GM21825 (cell line): Measurements from ENCODE around the gene CIP2A.
A peak's percentile ranks its signal among the peaks of the same experiment; 100 is the strongest.
"Not testable (repeated sequence)": the region's sequence is repeated elsewhere in the genome, so short reads cannot be mapped to it uniquely, and the experiment has no call there.

Source experiments
- ATAC-seq: cut with Tn5 transposase; IDR thresholded peaks from one replicate; pipeline ENCODE4 v1.9.1; 2021; ENCODE audit warnings: mild to moderate bottlenecking, moderate library complexity; ENCODE audit not compliant: unreplicated experiment

The CIP2A gene

GRCh38 chr3:108589081-108589997 is at the start of gene CIP2A, which contains the start of gene DZIP3:
Gene CIP2A, minus strand, starts transcription at chr3:108589438. Its CDS starts 63 bp downstream, at chr3:108589375.
Gene DZIP3, plus strand, starts transcription at chr3:108589722. Its CDS starts 15,685 bp downstream, at chr3:108605407.
- ATAC-seq, result peak; percentile 91

GRCh38 chr3:108629974-108630373 is 40.7 kb upstream of the CIP2A start:
- ATAC-seq, result no peak

- no peak for ATAC-seq
Observed at GRCh38 chr3:108623504-108623903, 34.3 kb upstream of the CIP2A start.

GRCh38 chr3:108620250-108620649 is 31.0 kb upstream of the CIP2A start:
- ATAC-seq, result no peak

- ATAC-seq, result not testable (repeated sequence)
Observed at GRCh38 chr3:108616090-108616489, 26.9 kb upstream of the CIP2A start.

- ATAC-seq, result no peak
Observed at GRCh38 chr3:108610651-108611050, 21.4 kb upstream of the CIP2A start.

GRCh38 chr3:108608750-108609149 is 19.5 kb upstream of the CIP2A start:
- ATAC-seq, result no peak

GRCh38 chr3:108605491-108605890 is 16.3 kb upstream of the CIP2A start:
- no peak for ATAC-seq

- ATAC-seq, result no peak
Observed at GRCh38 chr3:108605028-108605427, 15.8 kb upstream of the CIP2A start.

- ATAC-seq, result no peak
Observed at GRCh38 chr3:108603691-108604090, 14.5 kb upstream of the CIP2A start.

- no peak for ATAC-seq
Observed at GRCh38 chr3:108602935-108603294, 13.7 kb upstream of the CIP2A start.

GRCh38 chr3:108602249-108602934 is 13.2 kb upstream of the CIP2A start:
- peak; percentile 76 for ATAC-seq

GRCh38 chr3:108599677-108600409 is 10.6 kb upstream of the CIP2A start:
- no peak for ATAC-seq

GRCh38 chr3:108598375-108598774 is 9.1 kb upstream of the CIP2A start:
- ATAC-seq, result no peak

GRCh38 chr3:108595321-108595720 is 6.1 kb upstream of the CIP2A start:
- no peak for ATAC-seq

GRCh38 chr3:108590460-108590859 is 1.2 kb upstream of the CIP2A start:
- ATAC-seq, result no peak

GRCh38 chr3:108589998-108590323 is 723 bp upstream of the CIP2A start:
- no peak for ATAC-seq

GRCh38 chr3:108588601-108589000 is 637 bp downstream of the CIP2A start:
- no peak for ATAC-seq

- ATAC-seq, result no peak
Observed at GRCh38 chr3:108578064-108578463, 11.2 kb downstream of the CIP2A start.

GRCh38 chr3:108569336-108569735 is 19.9 kb downstream of the CIP2A start:
- no peak for ATAC-seq

GRCh38 chr3:108566599-108566998 is 22.6 kb downstream of the CIP2A start:
- no peak for ATAC-seq
